NCI-H1930 (cell line): ENCODE data around the gene EBF3.

Experiments used
- DNase-seq, 2 experiments: peaks; one replicate each; lab custom pipeline; 2025; lab: John Stamatoyannopoulos, UW

Gene EBF3

GRCh38 chr10:129963641-129964501 is at the start of gene EBF3:
EBF3 (minus strand) TSS chr10:129964274; CDS start chr10:129963768, 506 bp downstream.
- DNase-seq: peak; percentile 62 to 84

DNA sequence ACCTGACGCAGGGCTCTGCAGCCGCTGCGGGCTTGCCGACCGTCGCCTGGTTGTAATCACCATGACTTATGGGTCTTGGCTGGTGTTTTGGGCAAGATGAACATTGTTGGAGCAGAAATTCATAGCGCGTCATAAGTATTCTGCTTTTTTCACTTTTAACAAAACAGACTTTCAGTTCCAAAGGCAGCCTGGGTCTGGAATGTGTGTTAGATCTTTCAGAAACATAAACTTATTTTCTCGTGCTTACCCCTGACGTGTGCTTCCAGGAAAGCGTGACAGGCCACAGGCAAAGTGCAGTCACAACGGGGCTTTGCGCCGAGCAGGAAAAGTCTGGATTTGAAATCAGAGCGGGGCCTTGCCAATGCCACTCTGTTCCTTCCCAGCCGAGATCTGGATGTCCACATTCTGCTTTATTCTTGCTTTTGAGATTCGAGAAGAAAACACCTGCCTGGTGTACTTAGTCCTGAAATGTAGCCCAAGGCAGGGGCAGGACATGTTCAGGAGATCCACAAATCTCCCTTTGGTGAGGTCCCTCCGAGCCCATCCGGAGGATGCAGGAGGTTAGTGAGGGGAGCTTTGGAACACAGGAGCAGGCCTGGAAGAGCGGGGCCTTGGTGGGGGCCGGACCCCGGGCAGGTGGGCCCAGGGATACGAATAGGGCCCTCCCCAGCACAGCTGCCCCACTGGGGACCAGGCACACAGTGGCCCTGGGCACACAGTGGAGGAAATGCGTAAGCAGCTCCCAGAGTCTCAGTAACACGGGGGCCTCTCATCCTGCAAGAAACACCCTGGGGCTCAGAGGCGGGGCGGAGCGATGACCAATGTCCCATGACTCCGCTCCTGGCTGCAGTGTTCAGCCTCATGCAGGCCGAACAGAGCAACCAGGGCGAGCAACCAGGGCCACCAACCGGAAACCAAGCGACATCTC is 49.5 kb upstream of the EBF3 start:
- no peak for DNase-seq

DNA sequence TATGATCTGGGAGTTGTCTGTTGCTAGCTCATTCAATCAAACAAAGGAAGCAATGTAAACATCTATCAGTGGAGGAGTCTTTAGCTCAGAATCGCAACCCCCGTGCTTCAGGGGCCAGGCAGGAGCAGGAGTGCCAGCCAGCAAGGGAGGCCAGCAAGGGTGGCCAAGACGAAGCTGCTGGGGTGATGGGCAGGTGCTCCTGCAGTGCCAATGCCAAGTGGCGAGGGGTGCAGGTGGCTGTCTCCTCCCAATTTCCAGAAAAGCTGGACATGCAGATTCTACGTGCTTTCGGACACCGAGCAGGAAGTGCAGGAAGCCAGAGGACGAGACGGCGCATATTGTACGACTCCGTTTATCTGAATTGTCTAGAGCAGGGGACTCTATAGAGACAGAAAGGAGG is 48.1 kb upstream of the EBF3 start:
- no peak for DNase-seq

- DNase-seq: no peak
Observed at GRCh38 chr10:130010653-130011052, 46.6 kb upstream of the EBF3 start.

DNA sequence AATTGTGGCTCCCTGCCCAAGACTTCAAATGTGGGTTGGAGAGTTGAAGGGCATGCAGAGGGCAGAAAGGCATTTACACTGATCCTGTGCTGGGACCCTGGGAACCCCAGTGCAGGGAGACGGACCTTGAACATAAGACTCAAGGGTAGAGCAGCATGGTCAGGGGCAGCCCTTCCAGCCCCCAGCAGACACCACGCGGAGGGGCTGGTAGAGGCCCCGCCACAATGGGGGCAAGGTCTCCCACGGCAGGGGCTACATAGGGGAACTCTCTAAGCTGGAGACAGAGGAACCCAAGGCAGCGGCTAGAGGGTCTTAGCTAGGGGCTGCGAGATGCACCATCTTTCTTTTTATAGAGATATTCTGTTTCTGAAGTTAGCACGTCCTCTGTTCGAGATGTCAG is 45.2 kb upstream of the EBF3 start:
- DNase-seq: no peak

GRCh38 chr10:130003787-130004613 is 39.9 kb upstream of the EBF3 start:
- DNase-seq: no peak

- no peak for DNase-seq
Observed at GRCh38 chr10:130003166-130003565, 39.1 kb upstream of the EBF3 start.

GRCh38 chr10:130002606-130003005 is 38.5 kb upstream of the EBF3 start:
- no peak for DNase-seq

DNA sequence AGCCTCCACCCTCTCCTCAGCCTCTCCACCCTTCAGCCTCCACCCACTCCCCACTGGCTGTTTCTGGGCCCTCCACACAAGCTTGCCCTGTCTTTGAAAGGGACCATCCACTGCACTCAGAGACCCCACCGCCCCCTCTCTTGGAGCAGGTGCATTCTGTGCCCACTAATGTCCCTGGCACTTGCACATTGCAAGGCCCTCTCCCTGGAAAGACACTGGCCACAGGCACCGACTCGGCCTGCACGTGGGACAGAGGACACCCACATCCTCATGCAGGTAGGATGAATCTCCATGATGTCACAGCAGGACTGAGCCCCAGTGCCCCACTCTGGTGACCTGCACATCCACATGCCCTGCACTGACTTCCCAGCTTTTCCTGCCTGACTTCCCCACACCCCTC is 36.8 kb upstream of the EBF3 start:
- no peak for DNase-seq

DNA sequence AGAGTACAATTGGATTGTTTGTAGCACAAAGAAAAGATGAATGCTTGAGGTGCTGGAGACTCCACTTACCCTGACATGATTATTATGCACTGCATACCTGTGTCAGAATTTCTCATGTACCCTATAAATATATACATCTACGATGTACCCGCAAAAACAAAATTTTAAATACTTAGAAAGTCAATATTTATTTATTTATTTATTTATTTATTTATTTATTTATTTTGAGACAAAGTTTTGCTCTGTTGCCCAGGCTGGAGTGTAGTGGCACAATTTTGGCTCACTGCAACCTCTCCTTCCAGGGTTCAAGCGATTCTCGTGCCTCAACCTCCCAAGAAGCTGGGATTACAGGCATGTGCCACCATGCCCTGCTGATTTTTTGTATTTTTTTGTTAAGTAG is 35.1 kb upstream of the EBF3 start:
- DNase-seq: no peak

- no peak for DNase-seq
Observed at GRCh38 chr10:129993621-129994020, 29.5 kb upstream of the EBF3 start.

GRCh38 chr10:129992356-129992755 is 28.3 kb upstream of the EBF3 start:
- DNase-seq: no peak

DNA sequence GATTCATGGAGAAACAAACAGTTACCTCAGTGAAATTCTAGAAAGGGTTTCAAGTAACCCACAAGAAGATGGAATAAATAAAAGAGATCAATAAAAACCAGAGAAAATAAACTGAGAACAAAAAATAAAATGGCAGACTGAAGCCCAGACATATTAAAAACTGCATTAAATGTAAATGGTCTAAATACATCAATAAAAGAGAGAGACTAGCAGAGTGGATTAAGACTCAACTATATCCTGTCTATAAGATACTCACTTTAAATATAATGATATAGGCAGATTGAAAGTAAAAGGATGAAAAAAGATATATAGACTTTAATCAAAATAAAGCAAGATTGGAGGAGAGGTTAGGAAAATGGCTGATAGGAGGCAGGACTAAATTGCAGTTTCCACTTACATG is 18.8 kb upstream of the EBF3 start:
- no peak for DNase-seq

GRCh38 chr10:129978980-129979379 is 14.9 kb upstream of the EBF3 start:
- DNase-seq: no peak

GRCh38 chr10:129978322-129978721 is 14.2 kb upstream of the EBF3 start:
- DNase-seq: no peak

GRCh38 chr10:129977794-129978193 is 13.7 kb upstream of the EBF3 start:
- DNase-seq: no peak

DNA sequence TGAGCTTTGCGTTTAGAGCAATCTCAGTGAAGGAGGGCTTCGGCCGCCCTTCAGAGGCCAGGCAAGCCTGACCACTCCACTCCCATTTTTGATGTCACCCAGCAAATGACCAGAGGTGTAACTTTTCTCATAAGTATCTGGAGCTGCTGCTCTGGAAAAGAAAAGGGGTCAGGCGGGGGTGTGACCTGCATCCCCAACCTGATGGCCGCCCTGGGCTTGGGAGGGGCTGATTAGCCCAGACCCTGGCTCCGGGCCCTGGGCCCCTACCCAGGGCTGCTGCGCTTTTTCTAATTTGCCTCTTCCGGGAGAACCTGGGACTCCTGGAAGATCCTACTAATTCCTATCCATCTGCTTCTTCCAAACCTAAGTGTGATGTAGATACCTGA is 9.6 kb upstream of the EBF3 start:
- no peak for DNase-seq

DNA sequence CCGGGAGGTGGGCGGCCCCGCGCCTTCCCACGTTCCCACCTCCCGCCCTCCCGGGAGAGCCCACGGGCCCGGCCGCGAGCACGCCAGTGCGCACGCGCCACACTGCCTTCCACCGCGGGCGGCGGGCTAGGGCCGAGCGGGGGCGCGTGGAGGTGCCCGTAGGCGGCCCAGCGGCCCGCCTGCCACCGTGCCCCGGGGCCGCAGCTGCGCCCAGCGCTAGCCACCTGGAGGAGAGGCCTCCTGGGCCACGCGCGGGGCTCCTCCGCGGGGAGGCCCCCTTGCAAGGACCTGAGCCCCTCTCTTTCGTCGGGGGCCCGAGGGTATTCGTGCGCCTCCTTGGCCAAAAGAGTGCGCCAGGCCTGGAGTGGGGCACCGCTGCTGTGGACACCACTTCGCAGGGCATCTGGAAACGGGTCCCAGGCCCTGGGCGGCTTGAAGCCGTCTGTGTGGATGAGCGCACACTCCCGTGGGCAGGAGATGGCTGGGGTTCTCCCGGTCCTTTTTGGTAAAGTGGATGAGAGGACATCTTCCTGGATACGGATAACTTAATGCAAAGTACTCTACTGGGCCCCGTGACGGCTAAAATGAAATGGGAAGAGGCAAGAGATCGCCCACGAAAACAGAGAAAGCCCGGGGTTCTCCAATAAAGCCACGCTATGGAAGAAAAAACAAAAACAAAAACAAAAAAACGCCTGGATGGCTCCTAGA is 9.0 kb upstream of the EBF3 start:
- DNase-seq: no peak

DNA sequence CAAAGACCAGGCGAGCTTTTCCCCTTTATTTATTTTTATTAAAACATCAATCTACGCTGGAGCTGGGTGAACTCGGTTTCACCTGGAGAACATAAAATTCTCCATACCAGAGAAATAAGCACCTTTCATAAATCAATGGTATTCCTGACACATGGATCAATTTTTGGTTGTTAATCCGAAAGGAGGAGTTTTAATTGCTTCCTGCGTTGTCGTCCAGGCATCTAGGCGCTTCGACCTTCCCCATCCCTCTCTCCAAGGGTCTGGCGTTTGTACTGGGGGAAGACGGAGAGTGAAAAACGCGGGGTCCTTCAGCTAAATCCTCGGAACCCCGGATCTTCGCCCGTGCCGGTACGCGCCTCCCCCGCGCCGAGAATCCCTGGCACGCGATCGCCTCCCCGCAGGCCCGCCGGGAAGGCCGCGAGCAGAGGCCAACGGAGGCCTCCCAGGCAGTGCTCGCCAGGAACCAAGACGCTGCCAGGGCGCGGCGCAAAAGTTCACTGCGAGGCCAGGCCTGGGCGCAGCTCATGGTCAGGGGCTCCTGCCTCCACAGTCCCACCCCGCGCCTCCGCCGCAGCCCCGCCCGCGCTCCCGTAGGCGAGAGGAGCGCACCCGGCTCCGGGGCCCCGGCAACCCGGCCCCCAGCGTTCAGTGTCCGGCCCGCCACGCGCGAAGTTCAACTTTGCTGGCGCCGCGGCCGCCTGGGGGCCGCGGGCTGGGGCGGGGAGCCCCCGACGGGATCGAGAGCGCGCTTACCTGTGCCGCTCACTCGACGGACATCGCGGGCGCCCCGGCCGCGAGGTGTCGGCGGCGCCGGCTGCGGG is 8.3 kb upstream of the EBF3 start:
- DNase-seq: no peak

GRCh38 chr10:129971381-129972144 is 7.5 kb upstream of the EBF3 start:
- DNase-seq: peak; percentile 34 to 70
